Measurements from ENCODE around the gene KIAA1210.

Gene KIAA1210

GRCh38 chrX:119028733-119029330, 98.8 kb downstream of the KIAA1210 start:
- Histone ChIP-seq H3K9ac (ENCODE audit: low read length) (no peak overlapping the region), H3K4me3 (ENCODE audit: low read depth, low read length, poor library complexity, severe bottlenecking) (no peak overlapping the region), H3K9me2 (ENCODE audit: low read depth, low read length) (no peaks in the 10 kb centered on the region), H3K27me3 (ENCODE audit: insufficient read depth, low read length) (no peaks in the 10 kb centered on the region; the same call in 1 of the 2 replicates), H3K9me3 (ENCODE audit: low read length) (no peaks in the 10 kb centered on the region), H3F3A (ENCODE audit: insufficient read depth, low read length) (no peaks in the 10 kb centered on the region), H3K79me2 (ENCODE audit: insufficient read depth, low read length) (no peaks in the 10 kb centered on the region), H3K4me2 (ENCODE audit: low read length) (no peak overlapping the region), H2AFZ (ENCODE audit: low read length) (no peak overlapping the region), H4K20me1 (ENCODE audit: insufficient read depth, low read length) (no peaks in the 10 kb centered on the region), H3K4me1 (ENCODE audit: insufficient read depth, low read length, severe bottlenecking) (no peaks in the 10 kb centered on the region), H3K36me3 (ENCODE audit: insufficient read depth, low read length) (no peaks in the 10 kb centered on the region), H3K27ac (ENCODE audit: low read depth, low read length, poor library complexity, severe bottlenecking) (no peak overlapping the region)
- TF ChIP-seq EZH2 (IDR thresholded peaks at IDR 0.05; ENCODE audit: borderline replicate concordance, low read length) (no peak), CTCF (IDR thresholded peaks at IDR 0.05; ENCODE audit: low read length) (no peak)

Data from OCI-LY1 (cell line).